Nephron (organoid): ENCODE measurements around the gene L3MBTL4.

Experiments used
- H3K27ac Mint-ChIP-seq, 3 experiments: 2 replicates each; pipeline ENCODE4 v1.8.0; 2020; ENCODE audit warnings: mixed read lengths in 3 of 3, mild to moderate bottlenecking in 2 of 3, moderate library complexity in 1 of 3
- H3K27me3 Mint-ChIP-seq: 2 replicates; pipeline ENCODE4 v1.8.0; 2021; ENCODE audit warnings: low read depth, mild to moderate bottlenecking, moderate library complexity, mixed read lengths
- H3K36me3 Mint-ChIP-seq: 2 replicates; pipeline ENCODE4 v1.8.0; 2020; ENCODE audit warnings: low read depth, mixed read lengths
- H3K4me1 Mint-ChIP-seq: 2 replicates; pipeline ENCODE4 v1.8.0; 2020; ENCODE audit warnings: mixed read lengths
- H3K4me3 Mint-ChIP-seq, 3 experiments: 2 replicates each; pipeline ENCODE4 v1.8.0; 2020; ENCODE audit warnings: mild to moderate bottlenecking in 3 of 3, mixed read lengths in 3 of 3, moderate library complexity in 2 of 3
- H3K9me3 Mint-ChIP-seq: 2 replicates; pipeline ENCODE4 v1.8.0; 2020; ENCODE audit warnings: mixed read lengths
- TF ChIP-seq, protein P1 (sequence below), 3 experiments: fragments of 200-600 bp; sonication (generic); IDR thresholded peaks; one replicate each; pipeline ENCODE4 v1.5.0; 2021; ENCODE audit warnings: antibody characterized with exemption in 3 of 3; ENCODE audit not compliant: unreplicated experiment in 3 of 3

L3MBTL4 gene

DNA sequence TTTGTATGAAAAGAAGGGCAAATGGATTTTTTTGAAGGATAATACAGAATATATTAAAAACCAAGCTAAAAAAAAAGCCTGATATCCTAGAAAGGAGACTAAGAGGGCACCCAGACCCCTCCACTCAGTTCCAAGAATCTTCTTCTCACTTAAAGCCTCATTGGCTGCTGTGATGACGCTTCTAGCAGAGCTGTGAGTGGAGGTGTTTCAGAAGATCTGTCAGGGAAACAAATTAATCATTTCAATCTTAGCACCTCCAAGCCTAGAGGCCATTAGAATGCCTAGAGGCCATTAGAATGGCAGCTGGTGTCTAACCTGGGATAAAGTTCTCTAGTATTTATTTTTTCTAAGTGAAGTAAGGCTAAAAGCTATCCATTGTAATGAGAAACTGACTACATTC is 355.2 kb downstream of the L3MBTL4 start:
- H3K4me1 Mint-ChIP-seq = peaks cover 23% of the 10 kb centered on the region
- TF ChIP-seq, protein P1, sequence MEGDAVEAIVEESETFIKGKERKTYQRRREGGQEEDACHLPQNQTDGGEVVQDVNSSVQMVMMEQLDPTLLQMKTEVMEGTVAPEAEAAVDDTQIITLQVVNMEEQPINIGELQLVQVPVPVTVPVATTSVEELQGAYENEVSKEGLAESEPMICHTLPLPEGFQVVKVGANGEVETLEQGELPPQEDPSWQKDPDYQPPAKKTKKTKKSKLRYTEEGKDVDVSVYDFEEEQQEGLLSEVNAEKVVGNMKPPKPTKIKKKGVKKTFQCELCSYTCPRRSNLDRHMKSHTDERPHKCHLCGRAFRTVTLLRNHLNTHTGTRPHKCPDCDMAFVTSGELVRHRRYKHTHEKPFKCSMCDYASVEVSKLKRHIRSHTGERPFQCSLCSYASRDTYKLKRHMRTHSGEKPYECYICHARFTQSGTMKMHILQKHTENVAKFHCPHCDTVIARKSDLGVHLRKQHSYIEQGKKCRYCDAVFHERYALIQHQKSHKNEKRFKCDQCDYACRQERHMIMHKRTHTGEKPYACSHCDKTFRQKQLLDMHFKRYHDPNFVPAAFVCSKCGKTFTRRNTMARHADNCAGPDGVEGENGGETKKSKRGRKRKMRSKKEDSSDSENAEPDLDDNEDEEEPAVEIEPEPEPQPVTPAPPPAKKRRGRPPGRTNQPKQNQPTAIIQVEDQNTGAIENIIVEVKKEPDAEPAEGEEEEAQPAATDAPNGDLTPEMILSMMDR (IDR thresholded peaks at IDR 0.05; ENCODE audit: unreplicated experiment in 3 of 3) = no peak
- H3K4me3 Mint-ChIP-seq = no peak overlapping the region
- peaks cover 11% of the 10 kb centered on the region for H3K9me3 Mint-ChIP-seq
- no peak overlapping the region for H3K27ac Mint-ChIP-seq
- H3K36me3 Mint-ChIP-seq = no peaks in the 10 kb centered on the region
- H3K27me3 Mint-ChIP-seq = no peaks in the 10 kb centered on the region

DNA sequence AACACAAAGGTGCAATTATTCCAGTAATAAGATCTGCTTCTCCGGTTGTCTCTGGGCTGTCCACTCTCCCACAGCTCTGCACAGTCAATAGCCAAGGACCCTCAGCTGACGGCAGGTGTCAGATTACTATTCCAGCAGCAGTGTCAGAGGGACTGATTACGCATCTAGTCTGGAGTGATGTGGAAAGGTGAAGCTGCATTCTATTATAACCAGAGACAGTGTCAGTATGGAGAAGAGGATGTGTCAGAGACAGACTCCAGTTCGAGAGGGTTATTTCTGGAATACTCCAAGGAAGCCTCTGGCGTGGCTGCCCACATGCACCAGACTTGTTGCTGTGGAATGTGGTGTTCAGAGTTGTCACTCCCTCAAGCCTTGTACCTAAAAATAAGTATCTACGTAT is 355.8 kb downstream of the L3MBTL4 start:
- no peak overlapping the region for H3K4me3 Mint-ChIP-seq
- TF ChIP-seq, protein P1 (IDR thresholded peaks at IDR 0.05; ENCODE audit: unreplicated experiment in 3 of 3) = no peak
- no peaks in the 10 kb centered on the region for H3K36me3 Mint-ChIP-seq
- peaks cover 23% of the 10 kb centered on the region for H3K4me1 Mint-ChIP-seq
- peak overlapping the region in 1 of 3 experiments; percentile 16 for H3K27ac Mint-ChIP-seq
- H3K27me3 Mint-ChIP-seq = no peaks in the 10 kb centered on the region
- H3K9me3 Mint-ChIP-seq = peaks cover 5% of the 10 kb centered on the region

DNA sequence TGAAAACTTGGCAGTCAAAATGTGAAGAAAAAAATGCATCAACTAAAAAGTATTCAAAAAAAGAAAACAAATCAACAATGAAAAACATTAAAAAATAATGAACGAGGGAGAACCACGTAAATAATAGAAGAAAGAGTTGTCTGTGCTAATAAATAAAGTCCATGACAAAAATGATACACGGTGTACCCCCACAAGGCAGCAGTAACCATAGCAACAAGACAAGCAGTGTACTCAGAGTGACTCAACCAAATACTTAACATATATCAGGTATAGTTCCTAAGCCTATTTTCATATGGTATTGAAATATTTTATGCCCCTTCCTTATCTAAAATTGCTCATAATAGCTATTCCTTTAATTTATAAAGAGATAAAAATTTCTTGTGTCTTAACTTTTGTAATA is 357.1 kb downstream of the L3MBTL4 start:
- no peak overlapping the region for H3K4me3 Mint-ChIP-seq
- no peaks in the 10 kb centered on the region for H3K27me3 Mint-ChIP-seq
- no peaks in the 10 kb centered on the region for H3K36me3 Mint-ChIP-seq
- H3K4me1 Mint-ChIP-seq = peaks cover 23% of the 10 kb centered on the region
- TF ChIP-seq, protein P1 (IDR thresholded peaks at IDR 0.05; ENCODE audit: unreplicated experiment in 3 of 3) = no peak
- H3K27ac Mint-ChIP-seq = no peak overlapping the region
- no peaks in the 10 kb centered on the region for H3K9me3 Mint-ChIP-seq

DNA sequence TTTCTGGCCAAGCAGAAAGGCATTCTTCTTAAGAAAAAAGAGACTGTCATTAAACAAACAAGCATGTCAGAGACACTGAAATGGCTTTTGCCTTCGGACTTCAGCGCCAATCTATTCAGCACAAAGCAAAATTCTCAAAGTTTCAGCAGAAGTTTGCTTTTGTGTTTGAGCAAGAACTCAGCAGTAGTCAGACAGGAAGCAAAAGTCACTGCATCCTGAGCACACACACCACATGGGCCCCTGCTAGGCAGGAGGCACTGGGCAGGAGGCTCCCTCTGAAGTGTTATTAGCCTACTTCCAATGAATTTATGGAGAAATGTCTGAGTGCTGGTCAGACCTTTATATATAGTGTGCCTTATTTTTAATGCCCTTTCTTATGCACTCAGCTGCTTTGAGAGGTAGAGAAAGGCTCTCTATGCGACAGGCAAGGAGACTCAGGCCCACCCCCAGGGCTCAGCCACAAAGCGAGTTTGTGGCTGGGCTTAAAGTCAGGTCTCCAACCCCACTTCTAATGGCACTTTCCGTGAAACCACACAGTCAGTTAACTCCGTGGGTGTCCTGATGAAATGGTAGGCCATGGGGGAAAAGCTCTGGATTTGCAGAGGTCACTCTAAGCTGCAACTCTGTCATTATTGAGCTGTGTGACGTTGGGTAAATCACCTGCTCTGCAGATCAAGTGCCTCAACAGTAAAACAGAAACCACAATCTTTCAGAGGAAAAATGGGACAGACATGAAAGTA is 358.4 kb downstream of the L3MBTL4 start:
- Mint-ChIP-seq H3K9me3 (no peaks in the 10 kb centered on the region), H3K27ac (peak overlapping the region; percentile 28 to 92 (median 34)), H3K4me1 (peaks cover 23% of the 10 kb centered on the region), H3K27me3 (no peaks in the 10 kb centered on the region), H3K36me3 (no peaks in the 10 kb centered on the region), H3K4me3 (no peak overlapping the region)
- TF ChIP-seq, protein P1 (IDR thresholded peaks at IDR 0.05; ENCODE audit: unreplicated experiment in 3 of 3) = no peak

DNA sequence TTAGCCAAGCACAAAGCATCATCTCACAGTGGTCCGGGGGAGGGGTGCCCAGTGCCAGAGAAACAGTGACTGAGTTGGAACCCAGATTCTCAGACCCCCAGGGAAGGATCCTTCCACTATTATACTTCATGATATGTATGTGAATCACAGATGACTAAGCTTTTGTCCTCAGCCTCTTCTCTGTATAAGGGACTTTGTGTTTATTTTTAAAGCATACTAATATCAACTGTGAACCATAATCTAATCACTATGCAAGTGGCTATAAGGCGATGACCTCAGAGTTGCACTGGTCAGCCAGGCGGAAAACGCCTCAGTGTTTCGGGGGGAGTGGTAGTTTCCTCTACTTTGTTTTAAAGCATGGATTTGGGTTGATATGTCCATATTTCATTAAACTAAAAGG is 359.0 kb downstream of the L3MBTL4 start:
- peak overlapping the region; percentile 15 to 92 (median 34) for H3K27ac Mint-ChIP-seq
- no peaks in the 10 kb centered on the region for H3K9me3 Mint-ChIP-seq
- peaks cover 23% of the 10 kb centered on the region for H3K4me1 Mint-ChIP-seq
- H3K36me3 Mint-ChIP-seq = no peaks in the 10 kb centered on the region
- H3K4me3 Mint-ChIP-seq = no peak overlapping the region
- TF ChIP-seq, protein P1 (IDR thresholded peaks at IDR 0.05; ENCODE audit: unreplicated experiment in 3 of 3) = no peak
- no peaks in the 10 kb centered on the region for H3K27me3 Mint-ChIP-seq

DNA sequence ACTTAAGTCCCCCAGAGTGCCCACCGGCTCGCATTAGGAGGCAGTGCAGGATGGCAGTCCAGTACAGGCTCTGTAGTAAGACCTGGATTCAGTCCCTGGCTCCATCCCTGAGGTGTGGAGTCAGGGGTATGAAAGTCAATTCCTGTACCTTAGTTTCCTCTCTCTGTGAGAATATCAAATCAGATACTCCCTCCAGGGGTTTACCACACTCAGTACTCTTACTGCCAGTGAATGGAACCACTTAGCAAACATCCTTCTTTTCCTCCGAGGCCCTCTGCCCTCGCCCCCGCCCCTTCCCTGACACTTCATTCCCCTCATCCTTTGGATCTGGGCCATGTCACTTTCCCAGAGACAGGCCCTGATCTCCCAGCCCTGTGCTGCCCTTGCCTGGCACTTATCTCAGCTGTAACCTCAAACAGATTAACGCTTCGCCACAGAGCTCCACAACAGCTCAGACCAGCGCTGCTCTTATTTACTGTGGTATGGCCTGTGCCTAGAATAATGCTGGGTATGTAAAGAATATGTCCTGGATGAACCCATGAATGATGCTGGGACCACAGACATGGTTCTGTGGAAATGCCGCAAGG is 360.4 kb downstream of the L3MBTL4 start:
- TF ChIP-seq, protein P1 (IDR thresholded peaks at IDR 0.05; ENCODE audit: unreplicated experiment in 3 of 3) = no peak
- Mint-ChIP-seq H3K27me3 (no peaks in the 10 kb centered on the region), H3K4me1 (peaks cover 23% of the 10 kb centered on the region), H3K36me3 (no peaks in the 10 kb centered on the region), H3K4me3 (no peak overlapping the region), H3K27ac (no peak overlapping the region), H3K9me3 (no peaks in the 10 kb centered on the region)
